Measurements from ENCODE around the gene KLF15. TPM values are rescaled to one million over a fixed set of nuclear protein-coding genes. Genes with fewer than 3 reads are reported as not detected.
A peak's percentile ranks its signal among the peaks of the same experiment; 100 is the strongest.

Gene KLF15
- total and polyA plus RNA-seq, 2 donors = 1.6 to 57.3 TPM

DNA sequence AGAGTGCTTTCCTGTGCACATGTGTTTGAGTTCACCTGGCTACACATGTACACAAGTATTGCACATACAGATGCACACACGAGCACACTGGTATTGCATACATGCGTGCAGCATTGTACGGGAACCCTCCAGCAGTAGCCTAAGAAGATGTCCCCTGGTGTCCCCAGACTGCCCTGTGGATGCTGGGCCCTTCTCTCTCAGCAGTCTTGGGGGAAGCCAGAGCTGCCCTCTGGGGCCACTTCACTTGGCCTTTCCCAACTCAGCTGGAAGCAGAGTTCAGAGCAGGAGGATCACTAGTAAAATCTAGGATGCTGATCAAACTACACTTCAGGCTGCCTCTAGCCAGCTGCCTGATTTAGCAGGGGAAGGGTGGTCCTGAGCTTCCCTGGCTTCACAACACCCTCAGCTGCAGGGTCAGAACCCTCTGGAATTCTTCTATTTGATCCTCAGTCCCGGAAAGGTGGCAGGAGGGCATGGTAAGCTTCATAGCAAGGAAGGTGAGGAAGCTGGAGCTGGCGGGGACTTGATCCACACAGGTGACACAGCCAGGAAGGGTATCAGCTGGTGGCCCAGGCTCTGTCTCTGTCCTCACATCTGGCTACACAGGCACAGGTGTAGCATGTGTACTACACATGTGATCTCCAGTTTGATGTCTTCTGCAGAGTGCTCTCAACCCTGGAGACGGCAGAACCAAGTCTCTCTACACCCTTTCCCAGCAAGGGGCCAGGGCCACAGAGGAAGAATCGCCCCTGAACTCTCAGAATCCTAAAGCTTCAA lies 36.5 kb downstream of the KLF15 start:
- no peak for DNase-seq (ENCODE audit: extremely low spot score)
- 90% methylated on average over 7 of the region's 7 CpGs for WGBS
- H3K4me3 ChIP-seq (ENCODE audit: low read depth, low read length) = no peak overlapping the region

GRCh38 chr3:126319701-126320295 lies 37.4 kb downstream of the KLF15 start:
- no peaks in the 10 kb centered on the region for H3K36me3 ChIP-seq (ENCODE audit: insufficient read depth)
- no peak overlapping the region for H3K4me3 ChIP-seq (ENCODE audit: low read depth, low read length)
- 79% methylated on average over 6 of the region's 6 CpGs for WGBS
- no peak for DNase-seq (ENCODE audit: extremely low spot score)
- no peak overlapping the region for H3K27ac ChIP-seq (ENCODE audit: low read depth)
- H3K4me1 ChIP-seq (ENCODE audit: insufficient read depth) = no peaks in the 10 kb centered on the region

More for the DNA sequence above, 36.5 kb downstream of the KLF15 start:
- Histone ChIP-seq H3K36me3 (ENCODE audit: insufficient read depth) (no peaks in the 10 kb centered on the region), H3K4me1 (ENCODE audit: insufficient read depth) (no peaks in the 10 kb centered on the region), H3K27ac (ENCODE audit: low read depth) (no peak overlapping the region)

DNA sequence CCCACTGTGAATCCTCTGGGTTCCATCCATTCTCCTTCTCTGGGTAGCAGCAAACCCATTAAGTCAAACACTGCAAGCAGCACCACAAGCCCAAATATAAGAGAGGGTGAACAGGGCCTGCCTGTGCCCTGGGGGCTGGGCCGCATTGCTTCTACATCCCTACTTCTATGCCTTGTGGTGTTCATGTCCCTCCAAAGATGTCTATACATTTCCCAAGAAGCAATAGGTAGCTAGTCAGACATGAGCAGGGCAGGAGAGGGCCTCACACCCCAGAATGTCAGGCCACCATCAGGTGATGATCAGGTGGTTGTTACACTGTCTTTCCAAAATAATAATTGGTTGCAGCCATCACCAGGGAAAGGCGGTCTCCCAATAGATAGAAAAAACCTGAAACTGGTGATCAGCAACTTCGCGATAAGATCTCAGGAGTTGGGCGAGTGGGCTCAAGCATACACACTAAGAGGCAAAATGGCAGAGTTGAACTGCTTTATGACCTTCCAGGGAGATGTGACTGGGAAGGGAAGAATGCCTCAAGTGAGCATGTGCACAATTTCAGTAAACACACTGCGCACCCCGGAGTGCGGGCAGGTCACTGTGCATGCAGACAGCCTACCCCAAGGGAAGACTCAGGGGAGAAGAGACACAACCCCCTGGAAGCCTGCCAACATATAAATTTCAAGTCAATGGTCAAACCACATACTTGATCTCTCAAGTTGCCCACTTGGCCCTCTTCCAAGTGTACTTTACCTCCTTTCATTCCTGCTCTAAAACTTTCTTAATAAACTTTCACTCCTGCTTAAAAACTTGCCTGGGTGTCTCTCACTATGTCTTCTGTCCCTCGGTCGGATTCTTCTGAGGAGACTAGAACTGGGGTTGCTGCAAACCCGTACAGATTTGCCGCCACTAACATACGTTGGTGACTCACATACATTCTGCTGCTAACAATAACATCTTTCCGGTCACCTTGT lies 39.9 kb downstream of the KLF15 start:
- WGBS = 98% methylated on average over 14 of the region's 14 CpGs
- DNase-seq (ENCODE audit: extremely low spot score) = no peak
- H3K27ac ChIP-seq (ENCODE audit: low read depth) = no peak overlapping the region
- no peak overlapping the region for H3K4me3 ChIP-seq (ENCODE audit: low read depth, low read length)
- H3K36me3 ChIP-seq (ENCODE audit: insufficient read depth) = no peaks in the 10 kb centered on the region
- no peaks in the 10 kb centered on the region for H3K4me1 ChIP-seq (ENCODE audit: insufficient read depth)

- no peak for DNase-seq (ENCODE audit: extremely low spot score)
- Histone ChIP-seq H3K4me1 (ENCODE audit: insufficient read depth) (no peaks in the 10 kb centered on the region), H3K36me3 (ENCODE audit: insufficient read depth) (no peaks in the 10 kb centered on the region), H3K4me3 (ENCODE audit: low read depth, low read length) (no peak overlapping the region), H3K27ac (ENCODE audit: low read depth) (no peak overlapping the region)
- WGBS = 86% methylated on average over 8 of the region's 8 CpGs
Measured at GRCh38 chr3:126316501-126316939, 40.7 kb downstream of the KLF15 start.

- Histone ChIP-seq H3K4me1 (ENCODE audit: insufficient read depth) (no peaks in the 10 kb centered on the region), H3K27ac (ENCODE audit: low read depth) (no peak overlapping the region), H3K36me3 (ENCODE audit: insufficient read depth) (no peaks in the 10 kb centered on the region), H3K4me3 (ENCODE audit: low read depth, low read length) (no peak overlapping the region)
- WGBS = 49% methylated on average over 12 of the region's 12 CpGs
- peak; percentile 14 for DNase-seq (ENCODE audit: extremely low spot score)
Measured at GRCh38 chr3:126316031-126316461, 41.2 kb downstream of the KLF15 start.

GRCh38 chr3:126314790-126315658 lies 42.2 kb downstream of the KLF15 start:
- Histone ChIP-seq H3K4me1 (ENCODE audit: insufficient read depth) (no peaks in the 10 kb centered on the region), H3K36me3 (ENCODE audit: insufficient read depth) (no peaks in the 10 kb centered on the region), H3K27ac (ENCODE audit: low read depth) (no peak overlapping the region), H3K4me3 (ENCODE audit: low read depth, low read length) (no peak overlapping the region)
- WGBS = 57% methylated on average over 11 of the region's 11 CpGs
- DNase-seq (ENCODE audit: extremely low spot score) = peak; percentile 36

DNA sequence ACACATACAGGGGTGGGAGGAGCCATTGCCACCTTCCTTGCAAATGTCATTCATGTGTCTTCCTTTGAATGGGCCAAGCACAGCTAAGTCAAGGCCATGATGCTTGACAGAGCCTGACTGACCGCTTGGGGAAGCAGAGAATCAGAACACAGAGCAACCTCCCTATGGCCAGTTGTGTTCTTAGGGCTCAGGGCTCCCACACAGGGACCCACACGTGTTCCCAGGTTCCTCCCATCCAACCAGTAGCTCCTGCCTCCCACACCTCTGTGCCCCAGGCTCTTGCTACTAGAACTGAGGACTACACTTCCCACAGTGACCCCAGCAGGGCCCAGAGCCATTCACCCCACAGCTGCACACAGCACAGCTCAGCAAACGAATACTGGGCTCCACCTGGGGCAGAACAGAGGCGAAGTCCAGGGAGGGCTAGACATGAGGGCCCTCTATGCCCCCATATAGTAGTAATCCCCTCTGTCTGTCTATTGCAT lies 42.9 kb downstream of the KLF15 start:
- Histone ChIP-seq H3K4me3 (ENCODE audit: low read depth, low read length) (no peak overlapping the region), H3K4me1 (ENCODE audit: insufficient read depth) (no peaks in the 10 kb centered on the region), H3K36me3 (ENCODE audit: insufficient read depth) (no peaks in the 10 kb centered on the region), H3K27ac (ENCODE audit: low read depth) (no peak overlapping the region)
- DNase-seq (ENCODE audit: extremely low spot score) = no peak
- 69% methylated on average over 4 of the region's 4 CpGs for WGBS

DNA sequence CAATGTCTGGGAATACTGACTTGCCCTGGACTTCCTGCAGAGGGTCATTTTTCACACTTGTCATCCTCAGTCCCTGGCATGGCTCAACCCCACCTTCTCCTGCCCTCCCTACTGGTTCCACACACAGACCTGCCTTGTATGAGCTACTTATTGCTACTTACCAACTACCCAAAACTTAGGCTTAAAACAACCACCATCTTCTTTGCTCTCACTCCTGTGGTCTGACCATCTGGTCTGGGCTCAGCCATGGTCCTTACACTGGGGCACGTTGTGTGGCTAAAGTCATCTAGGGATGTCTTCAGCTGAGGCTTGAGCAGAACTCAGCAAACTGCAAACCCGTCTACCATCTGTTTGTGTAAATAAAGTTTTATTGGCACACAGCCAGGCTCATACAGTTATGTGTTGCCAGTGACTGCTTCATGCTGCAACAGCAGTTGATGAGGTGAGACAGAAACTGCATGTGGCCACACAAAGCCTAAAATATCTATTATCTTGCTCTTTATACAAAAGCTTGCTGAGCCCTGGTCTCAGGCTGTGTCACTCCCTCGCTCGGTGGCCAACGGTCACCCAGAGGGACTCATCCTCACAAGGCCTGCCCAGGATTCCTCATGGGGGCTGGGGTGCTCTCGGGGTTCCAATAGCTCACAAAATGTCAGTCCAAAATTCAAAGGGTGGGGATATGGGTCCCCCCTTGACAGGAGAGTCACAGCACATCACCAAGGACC lies 43.5 kb downstream of the KLF15 start:
- Histone ChIP-seq H3K36me3 (ENCODE audit: insufficient read depth) (no peaks in the 10 kb centered on the region), H3K4me3 (ENCODE audit: low read depth, low read length) (no peak overlapping the region), H3K27ac (ENCODE audit: low read depth) (no peak overlapping the region), H3K4me1 (ENCODE audit: insufficient read depth) (no peaks in the 10 kb centered on the region)
- no peak for DNase-seq (ENCODE audit: extremely low spot score)
- 79% methylated on average over 6 of the region's 6 CpGs for WGBS

DNA sequence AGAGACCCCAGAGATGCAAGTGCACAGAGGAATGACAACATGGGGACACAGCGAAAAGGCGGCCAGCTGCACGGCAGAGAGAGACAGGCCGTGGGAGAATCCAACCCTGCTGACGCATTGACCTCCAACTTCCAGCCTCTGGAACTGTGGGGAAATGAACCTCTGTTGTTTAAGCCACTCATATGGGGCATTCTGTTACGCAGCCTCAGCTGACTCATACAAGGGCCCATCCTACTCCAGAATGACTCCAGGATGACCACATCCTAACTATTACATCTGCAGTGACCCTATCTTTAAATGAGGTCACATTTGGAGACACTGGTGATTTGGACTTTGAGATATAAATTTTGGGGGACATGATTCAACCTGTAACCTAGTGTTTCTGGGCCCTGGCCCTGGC lies 44.0 kb downstream of the KLF15 start:
- 99% methylated on average over 6 of the region's 6 CpGs for WGBS
- no peak overlapping the region for H3K27ac ChIP-seq (ENCODE audit: low read depth)
- no peak for DNase-seq (ENCODE audit: extremely low spot score)
- H3K36me3 ChIP-seq (ENCODE audit: insufficient read depth) = no peaks in the 10 kb centered on the region
- H3K4me3 ChIP-seq (ENCODE audit: low read depth, low read length) = no peak overlapping the region
- H3K4me1 ChIP-seq (ENCODE audit: insufficient read depth) = no peaks in the 10 kb centered on the region

GRCh38 chr3:126312341-126312740 lies 44.9 kb downstream of the KLF15 start:
- DNase-seq (ENCODE audit: extremely low spot score) = no peak
- no peaks in the 10 kb centered on the region for H3K36me3 ChIP-seq (ENCODE audit: insufficient read depth)
- WGBS = 96% methylated on average over 7 of the region's 7 CpGs
- no peak overlapping the region for H3K4me3 ChIP-seq (ENCODE audit: low read depth, low read length)
- H3K27ac ChIP-seq (ENCODE audit: low read depth) = no peak overlapping the region
- no peaks in the 10 kb centered on the region for H3K4me1 ChIP-seq (ENCODE audit: insufficient read depth)

DNA sequence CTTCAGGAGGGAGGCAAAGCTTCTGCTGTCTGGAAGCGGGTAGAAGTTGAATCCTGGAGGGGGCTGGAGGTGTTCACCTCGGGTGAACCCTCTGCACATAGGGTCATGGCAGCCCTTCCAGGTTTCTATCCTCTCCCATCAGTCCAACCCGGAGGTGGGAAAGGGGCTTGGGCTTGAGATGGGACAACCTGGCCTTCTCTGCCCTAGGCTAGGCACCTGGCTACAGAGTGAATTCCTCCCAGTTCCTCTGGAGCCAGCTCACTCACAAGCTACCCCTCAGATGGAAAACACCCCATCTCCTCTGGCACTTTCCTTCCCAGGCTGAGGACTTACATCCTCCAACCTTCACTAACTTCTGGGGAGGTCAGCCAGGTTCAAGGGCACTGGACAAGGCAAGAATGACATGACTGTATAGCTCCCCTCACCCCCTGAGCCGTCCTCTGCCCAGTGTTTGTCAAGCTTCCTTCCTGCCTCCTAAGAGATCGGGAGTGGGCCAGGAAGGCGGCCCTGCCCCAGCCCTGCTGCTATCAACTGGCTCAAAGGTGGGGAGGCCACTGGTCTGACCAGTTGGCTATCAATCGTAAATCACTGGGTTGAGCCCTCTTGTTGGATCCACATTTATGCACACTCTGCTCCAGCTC lies 45.8 kb downstream of the KLF15 start:
- H3K4me1 ChIP-seq (ENCODE audit: insufficient read depth) = no peaks in the 10 kb centered on the region
- DNase-seq (ENCODE audit: extremely low spot score) = no peak
- WGBS = 90% methylated on average over 7 of the region's 7 CpGs
- no peaks in the 10 kb centered on the region for H3K36me3 ChIP-seq (ENCODE audit: insufficient read depth)
- H3K4me3 ChIP-seq (ENCODE audit: low read depth, low read length) = no peak overlapping the region
- no peak overlapping the region for H3K27ac ChIP-seq (ENCODE audit: low read depth)

- Histone ChIP-seq H3K4me1 (ENCODE audit: insufficient read depth) (no peaks in the 10 kb centered on the region), H3K4me3 (ENCODE audit: low read depth, low read length) (no peak overlapping the region), H3K27ac (ENCODE audit: low read depth) (no peak overlapping the region), H3K36me3 (ENCODE audit: insufficient read depth) (no peaks in the 10 kb centered on the region)
- no peak for DNase-seq (ENCODE audit: extremely low spot score)
- WGBS = 82% methylated on average over 5 of the region's 5 CpGs
Measured at GRCh38 chr3:126310816-126311215, 46.4 kb downstream of the KLF15 start.
